Liver (tissue), 9 donors: ENCODE measurements around the gene ADAMTS20. TPM values are rescaled to one million over a fixed set of nuclear protein-coding genes. Genes with fewer than 3 reads are reported as not detected.

Experiments
- DNase-seq: peaks from one replicate; pipeline ENCODE4 v3.0.0-alpha.2; 2017; ENCODE audit warnings: low spot score
- H3K27ac ChIP-seq, 2 donors: one replicate each; pipeline ENCODE4 v1.7.0; 2013; ENCODE audit warnings: inconsistent platforms in 2 of 2, low read length in 2 of 2, control low read depth in 1 of 2, low read depth in 1 of 2, mild to moderate bottlenecking in 1 of 2
- H3K27me3 ChIP-seq, 4 donors: one replicate each; pipeline versions ENCODE4 v1.6.1 to v1.7.0; 2013; ENCODE audit warnings: low read length in 3 of 4, inconsistent platforms in 1 of 4, mild to moderate bottlenecking in 1 of 4, moderate library complexity in 1 of 4; ENCODE audit not compliant: control insufficient read depth in 4 of 4, insufficient read depth in 4 of 4
- H3K36me3 ChIP-seq, 4 donors: one replicate each; pipeline versions ENCODE4 v1.6.1 to v1.7.0; 2013; ENCODE audit warnings: low read length in 3 of 4, mild to moderate bottlenecking in 3 of 4, low read depth in 1 of 4, moderate library complexity in 1 of 4; ENCODE audit not compliant: control insufficient read depth in 4 of 4, insufficient read depth in 3 of 4
- H3K4me1 ChIP-seq, 4 donors: one replicate each; pipeline versions ENCODE4 v1.6.1 to v1.7.0; 2013; ENCODE audit warnings: low read length in 3 of 4, mild to moderate bottlenecking in 3 of 4, moderate library complexity in 1 of 4; ENCODE audit not compliant: control insufficient read depth in 4 of 4, insufficient read depth in 4 of 4
- H3K4me3 ChIP-seq, 3 donors: one replicate each; pipeline versions ENCODE4 v1.6.1 to v1.7.0; 2013; ENCODE audit warnings: low read length in 3 of 3, control low read depth in 1 of 3, low read depth in 1 of 3, mild to moderate bottlenecking in 1 of 3
- H3K9ac ChIP-seq, 2 donors: one replicate each; pipeline ENCODE4 v1.7.0; 2013; ENCODE audit warnings: low read length in 2 of 2, mild to moderate bottlenecking in 2 of 2, moderate library complexity in 2 of 2, control low read depth in 1 of 2, low read depth in 1 of 2
- H3K9me3 ChIP-seq, 4 donors: one replicate each; pipeline versions ENCODE4 v1.6.1 to v1.7.0; 2013; ENCODE audit warnings: low read length in 3 of 4; ENCODE audit not compliant: control insufficient read depth in 4 of 4
- EGR1 ChIP-seq, 2 donors: IDR thresholded peaks; 2 replicates each; pipeline ENCODE4 v1.6.1; 2016 to 2018; ENCODE audit warnings: antibody characterized with exemption in 2 of 2, low read depth in 2 of 2
- FOXA1 ChIP-seq: IDR thresholded peaks from 2 replicates; pipeline ENCODE4 v1.6.1; 2016; ENCODE audit warnings: antibody characterized with exemption
- FOXA2 ChIP-seq: IDR thresholded peaks from 2 replicates; pipeline ENCODE4 v1.6.1; 2016; ENCODE audit warnings: antibody characterized with exemption
- GABPA ChIP-seq, 2 donors: IDR thresholded peaks in 1 of 2; conservative IDR thresholded peaks in 1 of 2; 2 replicates each; pipeline ENCODE4 v1.6.1; 2016; ENCODE audit warnings: antibody characterized with exemption in 2 of 2, mild to moderate bottlenecking in 1 of 2, moderate library complexity in 1 of 2
- HNF4A ChIP-seq, 2 donors: conservative IDR thresholded peaks; 2 replicates each; pipeline ENCODE4 v1.6.1; 2016; ENCODE audit warnings: antibody characterized with exemption in 2 of 2, mild to moderate bottlenecking in 2 of 2
- HNF4G ChIP-seq: IDR thresholded peaks from 2 replicates; pipeline ENCODE4 v1.6.1; 2016; ENCODE audit warnings: antibody characterized with exemption
- JUND ChIP-seq, 2 donors: IDR thresholded peaks; 2 replicates each; pipeline ENCODE4 v1.6.1; 2016; ENCODE audit warnings: antibody characterized with exemption in 2 of 2
- NR2F2 ChIP-seq: IDR thresholded peaks from 2 replicates; pipeline ENCODE4 v1.6.1; 2016; ENCODE audit warnings: antibody characterized with exemption
- RAD21 ChIP-seq, 2 donors: IDR thresholded peaks; 2 replicates each; pipeline ENCODE4 v1.6.1; 2016; ENCODE audit warnings: antibody characterized with exemption in 2 of 2, mild to moderate bottlenecking in 2 of 2
- RXRA ChIP-seq, 2 donors: IDR thresholded peaks; 2 replicates each; pipeline ENCODE4 v1.6.1; 2017 to 2018; ENCODE audit warnings: antibody characterized with exemption in 2 of 2, mild to moderate bottlenecking in 1 of 2
- SP1 ChIP-seq: IDR thresholded peaks from 2 replicates; pipeline ENCODE4 v1.6.1; 2018; ENCODE audit warnings: antibody characterized with exemption, mild to moderate bottlenecking
- TAF1 ChIP-seq: conservative IDR thresholded peaks from 2 replicates; pipeline ENCODE4 v1.6.1; 2016; ENCODE audit warnings: antibody characterized with exemption, mild to moderate bottlenecking
- YY1 ChIP-seq: IDR thresholded peaks from 2 replicates; pipeline ENCODE4 v1.6.1; 2016; ENCODE audit warnings: antibody characterized with exemption, mild to moderate bottlenecking
- WGBS: extraction: QIAGEN DNeasy Blood & Tissue Kit; methylation state at CpG from one replicate; pipeline ENCODE4 v1.1.7; 2013; 5-methylcytosine and 5-hydroxymethylcytosine counted together
- polyA plus RNA-seq, 2 donors: library from polyadenylated mRNA; stranded (reverse) in 1 of 2; unstranded in 1 of 2; fragments of 200-250 nt in 1 of 2; fragments of >200 nt in 1 of 2; fragmentation: Nextera tagmentation in 1 of 2; extraction: Ambion mirVana in 1 of 2; gene quantifications; one replicate each; pipeline versions ENCODE4 v1.2.1 to v1.2.3, GENCODE V29; 2013 to 2015
- total RNA-seq, 2 donors: library from RNA; depleted of rRNA; stranded (reverse); fragments of >200 nt; gene quantifications; one replicate each; pipeline ENCODE4 v1.2.3, GENCODE V29; 2014
- TF ChIP-seq, protein P1 (sequence below): IDR thresholded peaks from 2 replicates; pipeline ENCODE4 v1.6.1; 2016; ENCODE audit warnings: antibody characterized with exemption
- TF ChIP-seq, protein P2 (sequence below): IDR thresholded peaks from 2 replicates; pipeline ENCODE4 v1.6.1; 2016; ENCODE audit warnings: antibody characterized with exemption, mild to moderate bottlenecking
- TF ChIP-seq, protein P3 (sequence below): fragments of 150-350 bp; IDR thresholded peaks from 2 replicates; pipeline ENCODE4 v1.5.1; 2017; ENCODE audit warnings: improper control_type of control experiment, low read depth, low read length; ENCODE audit not compliant: missing input control
- TF ChIP-seq, protein P4 (sequence below): IDR thresholded peaks from 2 replicates; pipeline ENCODE4 v1.6.1; 2016; ENCODE audit warnings: antibody characterized with exemption
- TF ChIP-seq, protein P5 (sequence below): IDR thresholded peaks from 2 replicates; pipeline ENCODE4 v1.6.1; 2016; ENCODE audit warnings: antibody characterized with exemption
- donor health status: healthy.
- donor health status: healthy.
- donor health status: healthy.
- donor health status: healthy.
- donor health status: healthy.

ADAMTS20 gene
- total and polyA plus RNA-seq, 4 donors, result 0.05 TPM; not detected in 3

DNA sequence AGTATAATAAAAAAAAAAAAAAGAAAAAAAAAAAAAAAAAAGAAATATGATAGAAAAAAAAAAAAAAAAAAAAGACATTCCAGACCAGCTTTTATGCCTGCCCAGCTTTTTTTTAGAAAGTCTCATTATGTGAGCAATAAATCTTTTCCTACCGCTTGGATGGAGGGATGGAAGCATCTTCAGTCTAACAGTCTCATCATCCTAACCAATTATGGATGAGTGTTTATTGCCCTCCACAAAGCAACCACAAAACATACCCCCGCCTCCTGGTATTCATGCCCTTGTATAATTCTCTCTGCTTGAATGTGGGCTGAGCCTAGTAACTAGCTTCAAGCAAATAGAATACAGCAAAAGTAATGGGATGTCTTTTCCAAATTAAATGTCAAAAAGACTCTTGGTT lies 33.7 kb upstream of the ADAMTS20 start:
- no peak for TF ChIP-seq HNF4G
- DNase-seq, result no peak
- Histone ChIP-seq H3K36me3 (no peaks in the 10 kb centered on the region), H3K27me3 (no peaks in the 10 kb centered on the region), H3K4me1 (no peaks in the 10 kb centered on the region), H3K9me3 (no peaks in the 10 kb centered on the region), H3K27ac (no peak overlapping the region), H3K4me3 (no peak overlapping the region), H3K9ac (no peak overlapping the region)
- 77% methylated on average over 2 of the region's 2 CpGs for WGBS

DNA sequence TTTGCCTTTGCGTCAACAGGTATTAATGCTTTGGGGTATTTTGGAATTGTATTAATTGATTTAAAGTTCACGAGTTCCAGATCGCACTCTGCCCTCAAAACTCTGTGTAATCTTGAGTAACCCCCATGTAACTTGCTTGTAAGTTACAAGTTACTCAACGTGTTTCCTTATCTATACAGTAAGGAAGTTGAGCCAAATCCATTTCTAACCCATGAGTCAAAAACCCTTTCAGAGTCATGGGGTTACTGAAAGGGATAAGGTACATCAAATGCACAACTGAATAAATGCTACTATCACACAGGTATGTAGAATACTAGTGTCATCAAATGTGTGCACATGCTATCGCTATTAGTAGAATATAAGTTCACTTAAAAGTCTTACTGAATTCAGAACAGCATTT lies 28.6 kb upstream of the ADAMTS20 start:
- Histone ChIP-seq H3K4me1 (no peaks in the 10 kb centered on the region), H3K27me3 (no peaks in the 10 kb centered on the region), H3K36me3 (no peaks in the 10 kb centered on the region), H3K4me3 (no peak overlapping the region), H3K9me3 (no peaks in the 10 kb centered on the region), H3K27ac (no peak overlapping the region), H3K9ac (no peak overlapping the region)
- DNase-seq, result no peak
- TF ChIP-seq, protein P1, sequence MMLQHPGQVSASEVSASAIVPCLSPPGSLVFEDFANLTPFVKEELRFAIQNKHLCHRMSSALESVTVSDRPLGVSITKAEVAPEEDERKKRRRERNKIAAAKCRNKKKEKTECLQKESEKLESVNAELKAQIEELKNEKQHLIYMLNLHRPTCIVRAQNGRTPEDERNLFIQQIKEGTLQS, result no peak
- TF ChIP-seq NR2F2 (no peak), TAF1 (no peak), FOXA1 (no peak), YY1 (no peak), GABPA (IDR thresholded peaks at IDR 0.05 in 1 of 2, conservative IDR thresholded peaks at IDR 0.05 in 1 of 2) (no peak), EGR1 (IDR thresholded peaks at IDR 0.05; ENCODE audit: low read depth in 2 of 2) (no peak)
- TF ChIP-seq, protein P2, sequence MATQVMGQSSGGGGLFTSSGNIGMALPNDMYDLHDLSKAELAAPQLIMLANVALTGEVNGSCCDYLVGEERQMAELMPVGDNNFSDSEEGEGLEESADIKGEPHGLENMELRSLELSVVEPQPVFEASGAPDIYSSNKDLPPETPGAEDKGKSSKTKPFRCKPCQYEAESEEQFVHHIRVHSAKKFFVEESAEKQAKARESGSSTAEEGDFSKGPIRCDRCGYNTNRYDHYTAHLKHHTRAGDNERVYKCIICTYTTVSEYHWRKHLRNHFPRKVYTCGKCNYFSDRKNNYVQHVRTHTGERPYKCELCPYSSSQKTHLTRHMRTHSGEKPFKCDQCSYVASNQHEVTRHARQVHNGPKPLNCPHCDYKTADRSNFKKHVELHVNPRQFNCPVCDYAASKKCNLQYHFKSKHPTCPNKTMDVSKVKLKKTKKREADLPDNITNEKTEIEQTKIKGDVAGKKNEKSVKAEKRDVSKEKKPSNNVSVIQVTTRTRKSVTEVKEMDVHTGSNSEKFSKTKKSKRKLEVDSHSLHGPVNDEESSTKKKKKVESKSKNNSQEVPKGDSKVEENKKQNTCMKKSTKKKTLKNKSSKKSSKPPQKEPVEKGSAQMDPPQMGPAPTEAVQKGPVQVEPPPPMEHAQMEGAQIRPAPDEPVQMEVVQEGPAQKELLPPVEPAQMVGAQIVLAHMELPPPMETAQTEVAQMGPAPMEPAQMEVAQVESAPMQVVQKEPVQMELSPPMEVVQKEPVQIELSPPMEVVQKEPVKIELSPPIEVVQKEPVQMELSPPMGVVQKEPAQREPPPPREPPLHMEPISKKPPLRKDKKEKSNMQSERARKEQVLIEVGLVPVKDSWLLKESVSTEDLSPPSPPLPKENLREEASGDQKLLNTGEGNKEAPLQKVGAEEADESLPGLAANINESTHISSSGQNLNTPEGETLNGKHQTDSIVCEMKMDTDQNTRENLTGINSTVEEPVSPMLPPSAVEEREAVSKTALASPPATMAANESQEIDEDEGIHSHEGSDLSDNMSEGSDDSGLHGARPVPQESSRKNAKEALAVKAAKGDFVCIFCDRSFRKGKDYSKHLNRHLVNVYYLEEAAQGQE, result no peak
- WGBS, result 72% methylated on average over 5 of the region's 5 CpGs

DNA sequence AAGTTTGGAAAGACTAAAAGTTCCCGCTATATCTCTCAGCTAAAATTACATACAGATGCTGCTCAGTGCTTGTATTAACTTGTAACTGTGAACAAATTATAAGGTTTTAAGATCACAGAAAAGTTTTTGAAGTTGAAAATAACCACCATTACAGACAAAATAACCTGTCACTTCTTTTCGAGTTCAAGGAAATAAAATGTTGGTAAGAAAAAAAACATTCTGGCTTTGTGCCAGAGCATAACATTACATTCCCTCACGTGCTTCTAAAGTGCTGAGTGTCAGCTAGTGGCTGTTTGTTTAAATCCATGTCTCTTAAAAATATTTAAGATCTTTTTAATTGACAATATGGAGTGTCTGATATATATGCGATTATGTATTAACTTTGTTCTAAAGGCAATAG lies 27.2 kb upstream of the ADAMTS20 start:
- no peak for DNase-seq
- TF ChIP-seq HNF4G (no peak), NR2F2 (no peak), FOXA2 (no peak), YY1 (no peak), FOXA1 (no peak), HNF4A (conservative IDR thresholded peaks at IDR 0.05) (no peak), EGR1 (IDR thresholded peaks at IDR 0.05; ENCODE audit: low read depth in 2 of 2) (no peak), RAD21 (IDR thresholded peaks at IDR 0.05) (no peak), GABPA (IDR thresholded peaks at IDR 0.05 in 1 of 2, conservative IDR thresholded peaks at IDR 0.05 in 1 of 2) (no peak), SP1 (no peak), JUND (IDR thresholded peaks at IDR 0.05) (no peak), RXRA (IDR thresholded peaks at IDR 0.05) (no peak), TAF1 (no peak)
- TF ChIP-seq, protein P3, sequence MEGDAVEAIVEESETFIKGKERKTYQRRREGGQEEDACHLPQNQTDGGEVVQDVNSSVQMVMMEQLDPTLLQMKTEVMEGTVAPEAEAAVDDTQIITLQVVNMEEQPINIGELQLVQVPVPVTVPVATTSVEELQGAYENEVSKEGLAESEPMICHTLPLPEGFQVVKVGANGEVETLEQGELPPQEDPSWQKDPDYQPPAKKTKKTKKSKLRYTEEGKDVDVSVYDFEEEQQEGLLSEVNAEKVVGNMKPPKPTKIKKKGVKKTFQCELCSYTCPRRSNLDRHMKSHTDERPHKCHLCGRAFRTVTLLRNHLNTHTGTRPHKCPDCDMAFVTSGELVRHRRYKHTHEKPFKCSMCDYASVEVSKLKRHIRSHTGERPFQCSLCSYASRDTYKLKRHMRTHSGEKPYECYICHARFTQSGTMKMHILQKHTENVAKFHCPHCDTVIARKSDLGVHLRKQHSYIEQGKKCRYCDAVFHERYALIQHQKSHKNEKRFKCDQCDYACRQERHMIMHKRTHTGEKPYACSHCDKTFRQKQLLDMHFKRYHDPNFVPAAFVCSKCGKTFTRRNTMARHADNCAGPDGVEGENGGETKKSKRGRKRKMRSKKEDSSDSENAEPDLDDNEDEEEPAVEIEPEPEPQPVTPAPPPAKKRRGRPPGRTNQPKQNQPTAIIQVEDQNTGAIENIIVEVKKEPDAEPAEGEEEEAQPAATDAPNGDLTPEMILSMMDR, result no peak
- TF ChIP-seq, protein P4, sequence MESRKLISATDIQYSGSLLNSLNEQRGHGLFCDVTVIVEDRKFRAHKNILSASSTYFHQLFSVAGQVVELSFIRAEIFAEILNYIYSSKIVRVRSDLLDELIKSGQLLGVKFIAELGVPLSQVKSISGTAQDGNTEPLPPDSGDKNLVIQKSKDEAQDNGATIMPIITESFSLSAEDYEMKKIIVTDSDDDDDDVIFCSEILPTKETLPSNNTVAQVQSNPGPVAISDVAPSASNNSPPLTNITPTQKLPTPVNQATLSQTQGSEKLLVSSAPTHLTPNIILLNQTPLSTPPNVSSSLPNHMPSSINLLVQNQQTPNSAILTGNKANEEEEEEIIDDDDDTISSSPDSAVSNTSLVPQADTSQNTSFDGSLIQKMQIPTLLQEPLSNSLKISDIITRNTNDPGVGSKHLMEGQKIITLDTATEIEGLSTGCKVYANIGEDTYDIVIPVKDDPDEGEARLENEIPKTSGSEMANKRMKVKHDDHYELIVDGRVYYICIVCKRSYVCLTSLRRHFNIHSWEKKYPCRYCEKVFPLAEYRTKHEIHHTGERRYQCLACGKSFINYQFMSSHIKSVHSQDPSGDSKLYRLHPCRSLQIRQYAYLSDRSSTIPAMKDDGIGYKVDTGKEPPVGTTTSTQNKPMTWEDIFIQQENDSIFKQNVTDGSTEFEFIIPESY, result no peak
- TF ChIP-seq, protein P5, sequence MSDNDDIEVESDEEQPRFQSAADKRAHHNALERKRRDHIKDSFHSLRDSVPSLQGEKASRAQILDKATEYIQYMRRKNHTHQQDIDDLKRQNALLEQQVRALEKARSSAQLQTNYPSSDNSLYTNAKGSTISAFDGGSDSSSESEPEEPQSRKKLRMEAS, result no peak
- TF ChIP-seq, protein P1, result no peak

More for the DNA sequence above, 27.2 kb upstream of the ADAMTS20 start:
- H3K27ac ChIP-seq, result no peak overlapping the region
- no peaks in the 10 kb centered on the region for H3K27me3 ChIP-seq
- WGBS, result 61% methylated on average over 4 of the region's 4 CpGs
- no peaks in the 10 kb centered on the region for H3K4me1 ChIP-seq
- H3K4me3 ChIP-seq, result no peak overlapping the region
- no peak overlapping the region for H3K9ac ChIP-seq
- no peaks in the 10 kb centered on the region for H3K9me3 ChIP-seq
- no peaks in the 10 kb centered on the region for H3K36me3 ChIP-seq
